ENCODE measurements around the gene SLC12A7.

- TF ChIP-seq, protein P1, sequence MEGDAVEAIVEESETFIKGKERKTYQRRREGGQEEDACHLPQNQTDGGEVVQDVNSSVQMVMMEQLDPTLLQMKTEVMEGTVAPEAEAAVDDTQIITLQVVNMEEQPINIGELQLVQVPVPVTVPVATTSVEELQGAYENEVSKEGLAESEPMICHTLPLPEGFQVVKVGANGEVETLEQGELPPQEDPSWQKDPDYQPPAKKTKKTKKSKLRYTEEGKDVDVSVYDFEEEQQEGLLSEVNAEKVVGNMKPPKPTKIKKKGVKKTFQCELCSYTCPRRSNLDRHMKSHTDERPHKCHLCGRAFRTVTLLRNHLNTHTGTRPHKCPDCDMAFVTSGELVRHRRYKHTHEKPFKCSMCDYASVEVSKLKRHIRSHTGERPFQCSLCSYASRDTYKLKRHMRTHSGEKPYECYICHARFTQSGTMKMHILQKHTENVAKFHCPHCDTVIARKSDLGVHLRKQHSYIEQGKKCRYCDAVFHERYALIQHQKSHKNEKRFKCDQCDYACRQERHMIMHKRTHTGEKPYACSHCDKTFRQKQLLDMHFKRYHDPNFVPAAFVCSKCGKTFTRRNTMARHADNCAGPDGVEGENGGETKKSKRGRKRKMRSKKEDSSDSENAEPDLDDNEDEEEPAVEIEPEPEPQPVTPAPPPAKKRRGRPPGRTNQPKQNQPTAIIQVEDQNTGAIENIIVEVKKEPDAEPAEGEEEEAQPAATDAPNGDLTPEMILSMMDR (IDR thresholded peaks at IDR 0.05) = no peak
- no peak for TF ChIP-seq POLR2A (IDR thresholded peaks at IDR 0.05)
These were observed 25.9 kb upstream of the SLC12A7 start for GRCh38 chr5:1137567-1138444.

Data from testis (tissue), 2 donors.